ENCODE data around the gene TCTA. TPM values are rescaled to one million over a fixed set of nuclear protein-coding genes. Genes with fewer than 3 reads are reported as not detected.

The TCTA gene
- total and polyA plus RNA-seq, 2 of the 8 experiments (the other 6 are each of a cell fraction or from before 2014, with no cell fraction given) = 6.2 to 11.0 TPM

- Histone ChIP-seq H4K5ac (ENCODE audit: insufficient read length, low read depth, low read length) (no peak overlapping the region), H3K27me3 (replicated peaks in 1 of 4; ENCODE audit: control insufficient read depth in 3 of 4, extremely low read depth in 1 of 4, insufficient read depth in 3 of 4, low read length in 3 of 4) (no peaks in the 10 kb centered on the region), H3K9me3 (ENCODE audit: insufficient read depth in 2 of 2, low read depth in 1 of 2, low read length in 1 of 2) (no peaks in the 10 kb centered on the region), H2BK12ac (ENCODE audit: low read depth, low read length) (no peak overlapping the region), H3K27ac (ENCODE audit: low read depth, low read length) (no peak overlapping the region), H2BK15ac (ENCODE audit: low read length) (no peak overlapping the region), H3K23me2 (ENCODE audit: low read depth, low read length) (0 out of 2 replicates have a peak, but pooled peaks cover 2% of the 10 kb centered on the region), H3K18ac (ENCODE audit: extremely low read depth, low read length) (no peak overlapping the region), H2AK5ac (ENCODE audit: low read depth, low read length) (no peak overlapping the region), H3K4ac (replicated peaks; ENCODE audit: insufficient read length, low read depth, low read length) (no peak overlapping the region), H3K14ac (ENCODE audit: insufficient read length) (no peak overlapping the region), H2BK120ac (replicated peaks; ENCODE audit: low read depth, low read length) (no peak overlapping the region), H3K23ac (ENCODE audit: insufficient read length) (no peak overlapping the region), H2BK20ac (ENCODE audit: low read length) (no peak overlapping the region), H3K4me3 (ENCODE audit: extremely low read depth in 1 of 4, insufficient read depth in 2 of 4, low read depth in 3 of 4, low read length in 4 of 4) (no peak overlapping the region), H3K79me2 (ENCODE audit: control insufficient read depth in 1 of 2, insufficient read depth in 2 of 2, low read length in 2 of 2) (no peaks in the 10 kb centered on the region), H4K91ac (replicated peaks; ENCODE audit: insufficient read length, low read length) (no peak overlapping the region), H4K8ac (ENCODE audit: extremely low read depth, insufficient read depth, low read length) (no peak overlapping the region), H2BK5ac (ENCODE audit: low read depth, low read length) (no peak overlapping the region), H3K56ac (replicated peaks; ENCODE audit: insufficient read length, low read depth, low read length) (no peak overlapping the region), H3K36me3 (ENCODE audit: control insufficient read depth in 2 of 4, insufficient read depth in 4 of 4, low read length in 3 of 4) (no peaks in the 10 kb centered on the region), H3K79me1 (ENCODE audit: low read depth, low read length) (no peaks in the 10 kb centered on the region), H3K4me1 (replicated peaks in 1 of 4; ENCODE audit: control insufficient read depth in 3 of 4, insufficient read depth in 4 of 4, low read length in 3 of 4) (no peaks in the 10 kb centered on the region), H2AFZ (ENCODE audit: low read length) (no peak overlapping the region), H3K4me2 (ENCODE audit: insufficient read depth in 1 of 2, low read depth in 2 of 2, low read length in 2 of 2) (no peak overlapping the region), H3K9ac (replicated peaks in 1 of 4; ENCODE audit: extremely low read depth in 1 of 4, low read depth in 3 of 4, low read length in 3 of 4) (no peak overlapping the region), H4K20me1 (replicated peaks in 1 of 2; ENCODE audit: control insufficient read depth in 1 of 2, insufficient read depth in 2 of 2, low read length in 2 of 2) (no peaks in the 10 kb centered on the region)
- DNase-seq (ENCODE audit: low read depth in 1 of 2, low spot score in 2 of 2) (no peak), FAIRE-seq (no peak)
- POLR2A ChIA-PET (ENCODE audit: partially characterized antibody) = interaction anchor here (1.1 to 1.6 kb wide), 2 partner anchors 25 to 405 kb away, joined by 3 read pairs; partner anchors contain the start of gene IMPDH2
- 94% methylated on average over 4 of the region's 5 CpGs; no CpG with 5 or more reads in 1 of the 2 experiments for WGBS, 2 experiments (ENCODE audit: extremely low coverage in 1 of 2, insufficient coverage in 1 of 2, insufficient read length in 1 of 2, insufficient replicate concordance in 2 of 2, low coverage in 1 of 2, low lambda C conversion rate in 2 of 2, missing lambda C conversion rate in 1 of 2)
- CTCF ChIA-PET (ENCODE audit: partially characterized antibody) = interaction anchor here (0.8 kb wide), 1 partner anchor 9 kb away, joined by 3 read pairs; no protein-coding TSS in a partner anchor
- no peak for TF ChIP-seq RNF2 (IDR thresholded peaks at IDR 0.05; ENCODE audit: borderline replicate concordance, low read depth, low read length, missing control alignments, poor library complexity, severe bottlenecking)
- TF ChIP-seq TAF1 (IDR thresholded peaks at IDR 0.05; ENCODE audit: low read depth, low read length) = no peak
- no peak for TF ChIP-seq HDAC2 (IDR thresholded peaks at IDR 0.05; ENCODE audit: borderline replicate concordance in 1 of 2, low read depth in 2 of 2, low read length in 2 of 2)
- TF ChIP-seq MAFK (IDR thresholded peaks at IDR 0.05; ENCODE audit: low read depth, low read length) = no peak
- no peak for TF ChIP-seq SIRT6 (IDR thresholded peaks at IDR 0.05; ENCODE audit: low read length)
- no peak for TF ChIP-seq SP4 (IDR thresholded peaks at IDR 0.05; ENCODE audit: low read length)
- no peak for TF ChIP-seq HDAC6 (IDR thresholded peaks at IDR 0.05; ENCODE audit: low read depth, low read length)
Observed at GRCh38 chr3:49434731-49435130, 22.5 kb downstream of the TCTA start.
